Glomerular endothelial cell (primary cell): ENCODE results near the gene GSS. TPM values are rescaled to one million over a fixed set of nuclear protein-coding genes. Genes with fewer than 3 reads are reported as not detected.

Experiments used
- DNase-seq: peaks from one replicate; pipeline ENCODE4 v3.0.0-alpha.2; 2011; ENCODE audit warnings: low read depth, low spot score; ENCODE audit errors: extremely low read depth
- total RNA-seq: library from RNA; depleted of rRNA; stranded (reverse); fragments of >200 nt; gene quantifications from 2 replicates; pipeline ENCODE4 v1.2.3, GENCODE V29; 2015

GSS gene
- total RNA-seq, 1 donor from 2014 or later, result 58.6 TPM

GRCh38 chr20:34979366-34980153 lies 24.0 kb upstream of the GSS start:
- DNase-seq, result no peak

DNA sequence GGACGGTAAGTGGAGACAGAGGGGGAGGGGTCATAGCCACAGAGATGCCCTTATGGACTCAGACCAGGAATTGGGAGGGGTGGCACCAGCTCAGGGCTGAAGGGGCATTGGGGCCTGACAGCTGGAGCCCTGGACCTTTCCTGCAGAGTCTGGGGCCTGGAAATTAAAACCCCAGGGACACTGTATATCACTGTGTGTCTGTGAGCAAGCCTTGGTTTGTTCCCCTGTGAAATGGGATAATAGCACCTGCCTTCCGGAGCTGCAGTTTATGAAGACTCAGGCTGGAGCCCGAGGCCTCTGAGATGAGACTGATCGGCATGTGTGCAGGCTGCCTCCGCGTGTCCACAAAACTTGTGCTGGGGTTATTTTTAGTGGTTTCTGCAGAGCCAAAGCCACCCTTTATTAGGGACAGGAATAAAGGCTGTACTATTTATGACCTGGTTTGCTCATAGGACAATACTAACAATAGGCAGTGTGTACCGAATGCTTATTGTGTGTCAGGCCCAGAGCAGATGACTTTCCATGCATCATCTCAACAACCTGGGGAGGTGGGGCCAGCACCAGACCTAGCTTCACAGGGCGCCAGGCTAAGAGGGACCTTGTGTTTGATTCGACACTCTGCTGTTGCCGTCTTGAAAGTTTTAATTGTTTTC lies 22.6 kb upstream of the GSS start:
- DNase-seq, result no peak

DNA sequence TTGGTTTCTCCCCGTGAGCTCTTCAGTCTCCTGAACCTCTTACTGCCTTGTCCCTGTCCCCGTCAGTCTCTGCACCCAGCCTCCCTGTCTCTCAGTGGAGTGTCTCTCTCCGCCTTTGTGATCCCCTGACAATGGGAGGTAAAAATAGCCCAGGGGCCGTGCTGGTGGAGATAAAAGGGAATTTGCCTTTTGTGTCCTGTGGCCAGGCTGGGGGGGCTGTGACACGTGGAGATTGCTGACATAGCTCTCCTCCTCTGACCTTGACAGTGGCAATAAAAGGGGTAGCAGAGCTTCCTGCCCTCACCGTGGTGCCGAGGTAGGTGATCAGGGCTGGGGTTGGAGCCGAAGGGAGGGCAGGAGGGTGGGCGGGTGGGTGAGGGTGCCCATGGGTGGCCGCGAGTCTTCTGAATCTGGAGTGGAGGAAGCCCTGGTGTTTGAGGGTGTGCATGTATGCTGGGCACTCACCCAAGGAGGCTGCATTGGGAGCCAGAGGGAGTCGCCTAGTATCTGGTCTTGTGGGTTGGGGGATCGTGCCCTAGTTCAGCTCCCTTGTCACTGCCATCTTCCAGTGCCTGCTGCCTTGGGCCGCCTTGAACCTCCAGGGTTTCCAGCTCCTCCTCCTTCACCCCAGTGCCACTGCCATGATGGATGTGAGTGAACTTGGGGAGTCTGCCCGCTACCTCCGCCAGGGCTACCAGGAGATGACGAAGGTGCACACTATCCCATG lies 21.9 kb upstream of the GSS start:
- DNase-seq, result no peak

DNA sequence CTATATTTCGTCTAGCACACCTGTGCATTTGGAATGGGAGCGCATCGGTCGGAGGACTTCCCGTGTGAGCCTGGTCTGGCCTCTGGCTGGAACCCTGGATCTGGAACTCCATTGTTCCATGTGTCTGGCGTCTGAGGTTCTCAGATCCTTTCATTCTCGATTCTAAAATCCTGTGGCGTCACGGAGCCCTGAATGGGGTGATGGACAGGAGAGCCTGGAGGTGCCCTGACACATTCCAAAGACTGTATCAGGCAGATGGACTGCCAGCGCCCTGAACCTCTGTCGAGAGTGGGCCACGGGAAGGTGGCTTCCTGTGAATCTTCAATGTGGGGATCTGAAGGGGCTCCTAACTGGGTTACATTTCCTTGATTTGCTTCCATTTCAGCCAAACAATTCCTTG lies 20.7 kb upstream of the GSS start:
- DNase-seq, result no peak

GRCh38 chr20:34974246-34974645 lies 18.6 kb upstream of the GSS start:
- DNase-seq, result no peak

- DNase-seq, result no peak
These were observed 16.1 kb upstream of the GSS start for GRCh38 chr20:34971561-34972235.

GRCh38 chr20:34970846-34971560 lies 15.4 kb upstream of the GSS start:
- DNase-seq, result no peak

- no peak for DNase-seq
These were observed 14.7 kb upstream of the GSS start for GRCh38 chr20:34970193-34970840.

GRCh38 chr20:34968042-34968775 lies 12.6 kb upstream of the GSS start:
- no peak for DNase-seq

DNA sequence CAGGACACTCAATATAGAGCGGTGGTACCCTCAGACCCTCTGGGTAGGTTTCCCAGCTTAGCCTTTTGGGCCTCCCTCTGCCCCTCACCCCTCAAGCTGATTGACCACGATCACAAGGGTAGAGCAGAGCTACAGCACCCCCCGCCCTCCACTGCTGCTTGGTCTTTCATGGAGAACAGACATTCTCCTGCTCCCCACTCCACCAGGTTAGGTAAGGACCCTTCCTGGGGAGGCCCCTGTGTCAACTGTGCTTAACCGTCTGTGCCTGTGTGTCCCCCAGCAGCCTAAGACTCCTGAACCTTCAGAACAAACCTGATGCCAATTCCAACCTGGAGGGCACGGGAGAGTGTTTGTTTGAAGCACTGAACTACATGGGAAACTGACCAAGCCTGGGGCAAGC lies 11.8 kb upstream of the GSS start:
- DNase-seq, result no peak

GRCh38 chr20:34965051-34965450 lies 9.4 kb upstream of the GSS start:
- no peak for DNase-seq

- DNase-seq, result no peak
These were observed 8.9 kb upstream of the GSS start for GRCh38 chr20:34964486-34964885.

- no peak for DNase-seq
These were observed 1.3 kb upstream of the GSS start for GRCh38 chr20:34956751-34957472.

- no peak for DNase-seq
These were observed 444 bp upstream of the GSS start for GRCh38 chr20:34956041-34956458.

DNA sequence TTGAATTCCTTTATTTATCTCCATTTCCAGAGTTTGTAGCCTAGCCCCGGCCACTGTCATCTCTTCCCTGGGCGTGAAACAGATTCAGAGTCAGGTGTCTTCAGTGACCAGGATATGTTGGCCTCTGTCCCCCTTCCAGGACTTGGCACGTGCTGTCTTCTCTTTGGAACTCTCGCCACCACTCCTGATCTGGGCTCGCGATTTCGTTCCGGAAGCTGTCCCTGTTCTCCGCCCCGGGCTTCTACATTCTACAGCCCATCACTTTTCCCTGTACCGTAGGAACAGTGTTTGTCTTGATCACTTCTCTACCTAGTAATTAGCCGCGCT lies 739 bp downstream of the GSS start:
- DNase-seq, result no peak

DNA sequence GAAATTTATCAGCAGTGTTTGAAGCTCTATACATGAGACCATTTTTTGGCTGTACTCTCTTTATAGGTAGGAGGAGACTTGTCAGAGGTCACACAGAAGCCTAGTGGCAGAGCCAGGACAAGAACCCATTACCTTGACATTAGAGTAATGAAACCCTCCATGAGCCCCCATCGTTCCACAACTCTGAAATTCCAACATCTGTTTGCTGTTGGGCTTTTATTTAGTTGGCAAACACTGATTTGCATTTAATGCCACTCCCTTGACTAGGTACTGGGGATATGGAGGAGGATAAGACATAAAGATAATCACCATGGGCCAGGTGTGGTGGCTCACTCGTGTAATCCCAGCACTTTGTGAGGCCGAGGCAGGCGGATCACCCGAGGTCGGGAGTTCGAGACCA lies 1.6 kb downstream of the GSS start:
- no peak for DNase-seq

DNA sequence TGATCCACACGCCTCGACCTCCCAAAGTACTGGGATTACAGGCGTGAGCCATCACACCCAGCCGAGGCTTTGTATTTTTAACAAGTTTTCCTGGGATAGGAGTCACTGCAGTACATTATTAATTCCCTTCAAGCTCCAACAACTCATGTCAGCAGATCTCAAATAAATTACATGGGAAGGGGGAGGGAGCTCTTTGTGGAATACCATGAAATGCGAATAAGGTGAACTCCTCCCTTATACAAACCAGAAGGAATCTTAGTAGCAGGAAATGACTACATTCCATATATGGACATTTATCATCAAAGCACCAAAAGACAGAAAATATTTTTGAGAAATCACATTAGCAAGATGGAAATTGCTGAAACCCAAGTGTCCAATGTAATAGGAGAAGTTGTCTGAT lies 2.9 kb downstream of the GSS start:
- no peak for DNase-seq

DNA sequence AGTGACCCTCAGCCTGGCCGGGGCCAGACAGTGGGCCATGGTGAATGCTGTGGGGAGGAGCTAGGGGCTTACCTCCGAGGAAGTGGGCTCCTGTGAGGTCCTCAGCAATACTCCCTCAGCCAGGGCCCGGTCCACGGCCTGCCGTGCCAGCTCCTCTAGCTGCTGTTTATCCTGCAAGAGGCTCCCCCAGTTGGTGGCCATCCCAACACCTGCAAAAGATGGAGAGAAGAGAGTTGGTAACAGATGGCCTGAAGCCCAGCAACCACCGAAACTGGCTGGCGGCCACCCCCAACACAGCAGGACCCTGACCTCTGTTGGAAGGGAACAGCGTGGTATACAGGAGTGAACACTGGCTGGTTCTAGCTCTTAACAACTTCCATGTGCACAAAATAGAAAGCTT lies 4.0 kb downstream of the GSS start:
- DNase-seq, result no peak

DNA sequence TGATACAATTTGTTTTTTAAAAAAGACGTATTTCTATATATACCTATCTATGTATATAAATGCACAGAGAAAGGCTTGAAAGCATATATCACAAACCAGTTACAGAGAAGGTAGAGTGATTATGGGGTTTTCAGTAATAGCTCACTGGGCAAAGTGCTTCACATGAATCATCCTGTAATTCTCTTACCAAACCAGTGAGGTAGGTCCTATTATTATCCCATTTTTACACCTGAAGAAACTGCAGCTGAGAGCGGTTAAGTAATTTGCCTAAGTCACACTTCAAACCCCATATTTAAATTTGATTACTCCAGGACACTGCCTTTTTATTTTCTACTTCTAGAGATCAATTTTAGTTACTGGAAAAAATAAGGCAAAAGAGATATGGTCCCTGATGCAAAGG lies 4.4 kb downstream of the GSS start:
- no peak for DNase-seq
